ENCODE data around the gene HAUS8. TPM values are rescaled to one million over a fixed set of nuclear protein-coding genes. Genes with fewer than 3 reads are reported as not detected.
A peak's percentile ranks its signal among the peaks of the same experiment; 100 is the strongest.

The HAUS8 gene
- total RNA-seq, 1 donor from 2014 or later = 9.1 TPM

- no peak for DNase-seq
- no peak overlapping the region for H3K27ac Mint-ChIP-seq (ENCODE audit: unreplicated experiment)
- H3K9me3 Mint-ChIP-seq (ENCODE audit: unreplicated experiment) = peaks cover 12% of the 10 kb centered on the region
- peaks cover 12% of the 10 kb centered on the region for H3K36me3 Mint-ChIP-seq (ENCODE audit: unreplicated experiment)
- H3K27me3 Mint-ChIP-seq (ENCODE audit: unreplicated experiment) = peaks cover 3% of the 10 kb centered on the region
- H3K4me3 Mint-ChIP-seq (ENCODE audit: unreplicated experiment) = no peak overlapping the region
- no peak for TF ChIP-seq CTCF (IDR thresholded peaks at IDR 0.05; ENCODE audit: partially characterized antibody, unreplicated experiment)
- H3K4me1 Mint-ChIP-seq (ENCODE audit: low read depth, unreplicated experiment) = peaks cover 11% of the 10 kb centered on the region
Measured at GRCh38 chr19:17118957-17119356, 43.7 kb upstream of the HAUS8 start.

GRCh38 chr19:17116996-17117702, 41.9 kb upstream of the HAUS8 start:
- Mint-ChIP-seq H3K4me3 (ENCODE audit: unreplicated experiment) (no peak overlapping the region), H3K27me3 (ENCODE audit: unreplicated experiment) (peaks cover 12% of the 10 kb centered on the region), H3K36me3 (ENCODE audit: unreplicated experiment) (peaks cover 18% of the 10 kb centered on the region), H3K4me1 (ENCODE audit: low read depth, unreplicated experiment) (peaks cover 19% of the 10 kb centered on the region), H3K27ac (ENCODE audit: unreplicated experiment) (peak overlapping the region; percentile 38), H3K9me3 (ENCODE audit: unreplicated experiment) (peaks cover 13% of the 10 kb centered on the region)
- DNase-seq = no peak
- TF ChIP-seq CTCF (IDR thresholded peaks at IDR 0.05; ENCODE audit: partially characterized antibody, unreplicated experiment) = no peak

- no peak for DNase-seq
- no peak for TF ChIP-seq CTCF (IDR thresholded peaks at IDR 0.05; ENCODE audit: partially characterized antibody, unreplicated experiment)
- peaks cover 14% of the 10 kb centered on the region for H3K36me3 Mint-ChIP-seq (ENCODE audit: unreplicated experiment)
- H3K9me3 Mint-ChIP-seq (ENCODE audit: unreplicated experiment) = peaks cover 11% of the 10 kb centered on the region
- H3K27me3 Mint-ChIP-seq (ENCODE audit: unreplicated experiment) = peaks cover 17% of the 10 kb centered on the region
- no peak overlapping the region for H3K27ac Mint-ChIP-seq (ENCODE audit: unreplicated experiment)
- peaks cover 26% of the 10 kb centered on the region for H3K4me1 Mint-ChIP-seq (ENCODE audit: low read depth, unreplicated experiment)
- no peak overlapping the region for H3K4me3 Mint-ChIP-seq (ENCODE audit: unreplicated experiment)
Measured at GRCh38 chr19:17114414-17114831, 39.2 kb upstream of the HAUS8 start.

- H3K4me1 Mint-ChIP-seq (ENCODE audit: low read depth, unreplicated experiment) = peaks cover 26% of the 10 kb centered on the region
- H3K4me3 Mint-ChIP-seq (ENCODE audit: unreplicated experiment) = no peak overlapping the region
- peaks cover 17% of the 10 kb centered on the region for H3K27me3 Mint-ChIP-seq (ENCODE audit: unreplicated experiment)
- no peak for TF ChIP-seq CTCF (IDR thresholded peaks at IDR 0.05; ENCODE audit: partially characterized antibody, unreplicated experiment)
- no peak for DNase-seq
- no peak overlapping the region for H3K27ac Mint-ChIP-seq (ENCODE audit: unreplicated experiment)
- peaks cover 14% of the 10 kb centered on the region for H3K36me3 Mint-ChIP-seq (ENCODE audit: unreplicated experiment)
- peaks cover 11% of the 10 kb centered on the region for H3K9me3 Mint-ChIP-seq (ENCODE audit: unreplicated experiment)
Measured at GRCh38 chr19:17113127-17113785, 38.0 kb upstream of the HAUS8 start.

- no peak overlapping the region for H3K27ac Mint-ChIP-seq (ENCODE audit: unreplicated experiment)
- no peak for DNase-seq
- TF ChIP-seq CTCF (IDR thresholded peaks at IDR 0.05; ENCODE audit: partially characterized antibody, unreplicated experiment) = no peak
- H3K36me3 Mint-ChIP-seq (ENCODE audit: unreplicated experiment) = peaks cover 14% of the 10 kb centered on the region
- peaks cover 24% of the 10 kb centered on the region for H3K4me1 Mint-ChIP-seq (ENCODE audit: low read depth, unreplicated experiment)
- peaks cover 11% of the 10 kb centered on the region for H3K9me3 Mint-ChIP-seq (ENCODE audit: unreplicated experiment)
- peak overlapping the region; percentile 25 for H3K4me3 Mint-ChIP-seq (ENCODE audit: unreplicated experiment)
- H3K27me3 Mint-ChIP-seq (ENCODE audit: unreplicated experiment) = peaks cover 15% of the 10 kb centered on the region
Measured at GRCh38 chr19:17112700-17113099, 37.4 kb upstream of the HAUS8 start.

Measured in glutamatergic neuron (in vitro differentiated cells).